ENCODE data around the gene KRTAP10-6. TPM values are rescaled to one million over a fixed set of nuclear protein-coding genes. Genes with fewer than 3 reads are reported as not detected.
"Not testable (repeated sequence)": the region's sequence is repeated elsewhere in the genome, so short reads cannot be mapped to it uniquely, and the experiment has no call there.

Gene KRTAP10-6
- total RNA-seq, 6 experiments from 2014 or later = not detected

DNA sequence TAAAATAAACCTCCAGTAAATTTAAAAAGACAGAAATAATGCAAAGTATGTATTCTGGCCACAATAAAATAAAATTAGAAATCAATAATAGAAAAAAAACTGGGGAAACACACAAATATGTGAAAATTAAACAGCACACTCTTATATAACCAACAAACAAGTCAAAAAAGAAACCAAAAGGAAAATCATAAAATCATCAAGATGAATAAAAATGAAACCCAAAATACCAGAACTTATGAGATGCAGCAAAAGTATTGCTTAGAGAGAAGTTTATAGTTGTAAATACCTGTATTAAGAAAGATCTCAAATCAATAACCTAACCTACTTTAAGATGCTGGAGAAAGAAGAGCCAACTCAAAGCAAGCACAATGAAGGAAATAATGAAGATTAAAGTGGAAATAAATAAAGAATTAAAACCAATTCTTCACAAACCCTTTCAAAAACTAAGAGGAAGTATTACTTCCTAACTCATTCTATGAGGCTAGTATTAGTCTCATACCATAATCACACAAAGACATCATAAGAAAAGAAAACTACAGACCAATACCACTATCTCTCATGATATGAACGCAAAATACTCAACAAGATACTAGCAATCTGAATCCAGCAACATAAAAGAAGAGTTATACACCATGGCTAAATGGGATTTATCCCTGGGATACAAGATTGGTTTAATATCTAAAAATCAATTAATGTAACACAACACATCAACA, 27.3 kb downstream of the KRTAP10-6 start:
- Mint-ChIP-seq H3K27ac (no peak overlapping the region), H3K27me3 (ENCODE audit: insufficient read depth) (peaks cover 3% of the 10 kb centered on the region), H3K36me3 (ENCODE audit: low read depth) (no peaks in the 10 kb centered on the region), H3K4me3 (no peak overlapping the region), H3K4me1 (ENCODE audit: low read depth) (no peaks in the 10 kb centered on the region), H3K9me3 (peaks cover 17% of the 10 kb centered on the region)
- no peak for DNase-seq
- TF ChIP-seq, protein P1, sequence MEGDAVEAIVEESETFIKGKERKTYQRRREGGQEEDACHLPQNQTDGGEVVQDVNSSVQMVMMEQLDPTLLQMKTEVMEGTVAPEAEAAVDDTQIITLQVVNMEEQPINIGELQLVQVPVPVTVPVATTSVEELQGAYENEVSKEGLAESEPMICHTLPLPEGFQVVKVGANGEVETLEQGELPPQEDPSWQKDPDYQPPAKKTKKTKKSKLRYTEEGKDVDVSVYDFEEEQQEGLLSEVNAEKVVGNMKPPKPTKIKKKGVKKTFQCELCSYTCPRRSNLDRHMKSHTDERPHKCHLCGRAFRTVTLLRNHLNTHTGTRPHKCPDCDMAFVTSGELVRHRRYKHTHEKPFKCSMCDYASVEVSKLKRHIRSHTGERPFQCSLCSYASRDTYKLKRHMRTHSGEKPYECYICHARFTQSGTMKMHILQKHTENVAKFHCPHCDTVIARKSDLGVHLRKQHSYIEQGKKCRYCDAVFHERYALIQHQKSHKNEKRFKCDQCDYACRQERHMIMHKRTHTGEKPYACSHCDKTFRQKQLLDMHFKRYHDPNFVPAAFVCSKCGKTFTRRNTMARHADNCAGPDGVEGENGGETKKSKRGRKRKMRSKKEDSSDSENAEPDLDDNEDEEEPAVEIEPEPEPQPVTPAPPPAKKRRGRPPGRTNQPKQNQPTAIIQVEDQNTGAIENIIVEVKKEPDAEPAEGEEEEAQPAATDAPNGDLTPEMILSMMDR (IDR thresholded peaks at IDR 0.05) = no peak

DNA sequence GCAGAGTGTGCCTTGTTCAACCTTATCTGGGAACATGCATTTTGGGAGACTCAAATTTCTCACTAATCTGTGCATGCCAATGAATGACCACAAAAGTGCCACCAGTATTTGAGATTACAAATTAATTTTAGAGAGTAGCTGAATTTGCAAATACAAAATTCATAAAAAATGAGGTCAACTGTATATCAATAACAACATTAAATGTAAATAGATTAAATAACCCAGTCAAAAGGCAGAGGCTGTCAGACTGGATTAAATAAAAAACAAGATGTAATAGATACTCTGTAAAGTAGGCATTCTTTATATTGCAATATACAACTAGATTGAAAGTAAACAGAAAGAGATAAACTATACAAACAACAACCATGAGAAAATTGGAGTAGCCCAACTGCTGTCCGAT, 28.2 kb downstream of the KRTAP10-6 start:
- TF ChIP-seq, protein P1 (IDR thresholded peaks at IDR 0.05) = no peak
- H3K27ac Mint-ChIP-seq = no peak overlapping the region
- no peaks in the 10 kb centered on the region for H3K4me1 Mint-ChIP-seq (ENCODE audit: low read depth)
- H3K4me3 Mint-ChIP-seq = no peak overlapping the region
- H3K27me3 Mint-ChIP-seq (ENCODE audit: insufficient read depth) = peaks cover 3% of the 10 kb centered on the region
- no peak for DNase-seq
- no peaks in the 10 kb centered on the region for H3K36me3 Mint-ChIP-seq (ENCODE audit: low read depth)
- peaks cover 11% of the 10 kb centered on the region for H3K9me3 Mint-ChIP-seq

DNA sequence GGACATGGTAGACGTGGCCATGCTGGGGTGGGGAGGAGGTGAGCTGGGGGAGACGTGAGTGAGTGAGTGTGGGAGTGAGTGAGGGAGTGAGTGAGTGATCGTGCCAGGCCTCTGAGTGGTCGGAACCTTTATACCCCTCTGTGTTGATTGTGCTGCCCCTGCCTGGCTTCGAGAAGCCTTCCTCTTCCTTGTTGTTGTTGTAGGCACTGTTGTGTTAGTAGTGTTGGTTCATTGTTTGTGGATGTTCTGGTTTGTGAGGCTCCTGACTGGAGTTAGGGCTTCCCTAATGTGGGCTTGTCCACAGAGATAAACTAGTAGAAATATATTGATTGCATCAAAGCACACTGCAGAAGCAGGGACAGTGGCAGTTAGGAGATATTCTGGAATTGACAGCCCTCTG, 33.6 kb downstream of the KRTAP10-6 start, which contains the start of gene KRTAP10-3:
KRTAP10-3 (minus strand) TSS at position 101 of the 400 bp plus-strand sequence; CDS start at position 21, 80 bp downstream.
- Mint-ChIP-seq H3K9me3 (no peaks in the 10 kb centered on the region; the same call in 1 of the 2 replicates), H3K4me3 (no peak within 1 kb of the TSS), H3K27ac (no peak within 1 kb of the TSS), H3K36me3 (ENCODE audit: low read depth) (no peaks in the 10 kb centered on the region), H3K27me3 (ENCODE audit: insufficient read depth) (peaks cover 9% of the 10 kb centered on the region), H3K4me1 (ENCODE audit: low read depth) (no peaks in the 10 kb centered on the region)
- no peak for DNase-seq
- TF ChIP-seq, protein P1 (IDR thresholded peaks at IDR 0.05) = no peak

DNA sequence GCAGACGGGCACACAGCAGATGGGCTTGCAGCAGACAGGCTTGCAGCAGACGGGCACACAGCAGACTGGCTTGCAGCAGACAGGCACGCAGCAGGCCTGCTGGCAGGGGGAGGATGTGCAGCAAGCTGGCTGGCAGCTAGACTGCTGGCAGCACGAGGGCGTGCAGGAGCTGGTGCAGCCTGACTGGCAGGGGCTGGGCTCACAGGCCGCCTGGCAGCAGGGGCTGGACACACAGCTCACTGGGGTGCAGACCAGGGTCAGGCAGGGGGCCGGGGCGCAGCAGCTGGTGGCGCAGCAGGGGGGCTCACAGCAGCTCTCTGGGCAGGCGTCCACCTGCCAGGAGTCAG, 34.0 kb downstream of the KRTAP10-6 start:
- H3K4me1 Mint-ChIP-seq (ENCODE audit: low read depth); H3K4me3 Mint-ChIP-seq; H3K27me3 Mint-ChIP-seq (ENCODE audit: insufficient read depth); H3K9me3 Mint-ChIP-seq; H3K27ac Mint-ChIP-seq; H3K36me3 Mint-ChIP-seq (ENCODE audit: low read depth); DNase-seq: not testable (repeated sequence)

DNA sequence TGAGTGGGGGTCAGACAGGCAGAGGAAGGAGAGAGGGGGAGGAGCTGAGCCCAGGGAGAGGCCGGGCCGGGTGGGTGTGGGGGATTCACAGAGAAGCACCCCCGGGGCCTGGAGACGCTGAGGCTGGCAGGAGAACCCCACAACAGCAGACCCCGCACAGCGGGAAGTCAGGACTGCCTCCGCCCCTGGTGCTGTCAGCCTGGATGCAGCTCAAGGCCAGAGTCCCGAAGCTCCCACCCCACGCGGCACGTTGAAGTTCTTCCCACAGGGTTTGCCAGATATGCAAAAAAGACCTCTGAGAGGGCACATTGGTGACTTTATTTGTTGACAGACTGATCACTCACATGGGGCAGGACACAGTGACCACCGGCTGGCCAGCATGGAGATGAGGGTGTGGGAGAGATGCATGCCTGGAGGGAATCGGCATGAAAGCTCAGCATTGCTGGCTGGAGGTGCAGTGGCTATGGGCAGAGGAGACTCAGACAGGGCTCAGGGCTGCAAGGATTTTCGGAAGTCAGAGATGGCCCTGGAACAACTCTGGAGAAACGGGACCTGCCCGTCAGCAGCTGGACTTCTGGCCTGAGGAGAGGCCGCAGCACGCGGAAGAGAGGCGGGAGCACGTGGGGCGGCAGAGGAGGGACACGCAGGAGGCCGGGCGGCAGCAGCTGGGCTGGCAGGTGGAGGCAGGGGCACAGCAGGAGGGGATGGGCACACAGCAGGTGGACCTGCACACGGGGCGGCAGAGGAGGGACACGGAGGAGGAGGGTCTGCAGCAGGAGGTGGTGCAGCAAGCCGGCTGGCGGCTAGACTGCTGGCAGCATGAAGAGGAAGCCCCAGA, 34.6 kb downstream of the KRTAP10-6 start:
- DNase-seq = no peak
- no peak overlapping the region for H3K4me3 Mint-ChIP-seq
- no peaks in the 10 kb centered on the region for H3K36me3 Mint-ChIP-seq (ENCODE audit: low read depth)
- no peaks in the 10 kb centered on the region; the same call in 1 of the 2 replicates for H3K9me3 Mint-ChIP-seq
- peaks cover 11% of the 10 kb centered on the region for H3K27me3 Mint-ChIP-seq (ENCODE audit: insufficient read depth)
- H3K4me1 Mint-ChIP-seq (ENCODE audit: low read depth) = no peaks in the 10 kb centered on the region
- TF ChIP-seq, protein P1 (IDR thresholded peaks at IDR 0.05) = no peak
- no peak overlapping the region for H3K27ac Mint-ChIP-seq

DNA sequence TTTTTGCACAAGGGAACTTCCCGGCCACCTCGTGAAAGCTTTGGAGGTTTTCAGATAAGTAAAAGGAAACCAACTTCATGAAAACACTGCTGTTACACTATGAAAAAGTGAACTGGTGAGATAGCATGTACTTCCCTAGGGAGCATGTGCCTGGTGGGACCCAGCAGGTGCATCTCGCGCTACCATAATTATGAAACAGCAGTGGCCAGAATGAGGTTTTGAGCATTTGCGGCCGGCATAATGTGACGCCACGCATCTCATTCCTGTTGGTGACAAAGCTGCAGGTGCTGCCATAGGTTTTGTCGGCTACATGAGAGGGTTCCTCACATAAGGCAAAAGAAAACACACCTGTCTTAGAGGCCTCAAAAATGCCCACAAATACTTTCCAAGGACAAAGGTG, 35.4 kb downstream of the KRTAP10-6 start:
- H3K27me3 Mint-ChIP-seq (ENCODE audit: insufficient read depth) = peaks cover 11% of the 10 kb centered on the region
- H3K4me1 Mint-ChIP-seq (ENCODE audit: low read depth) = no peaks in the 10 kb centered on the region
- TF ChIP-seq, protein P1 (IDR thresholded peaks at IDR 0.05) = no peak

More for the DNA sequence above, 35.4 kb downstream of the KRTAP10-6 start:
- no peak overlapping the region for H3K27ac Mint-ChIP-seq
- DNase-seq = no peak
- no peak overlapping the region for H3K4me3 Mint-ChIP-seq
- no peaks in the 10 kb centered on the region for H3K36me3 Mint-ChIP-seq (ENCODE audit: low read depth)
- no peaks in the 10 kb centered on the region; the same call in 1 of the 2 replicates for H3K9me3 Mint-ChIP-seq
